Measurements from ENCODE around the gene ITM2A.

GRCh38 chrX:79371101-79371500, 4.0 kb upstream of the ITM2A start:
- TF ChIP-seq CTCF (conservative IDR thresholded peaks at IDR 0.05; ENCODE audit: low read depth, low read length) (no peak), EZH2 (IDR thresholded peaks at IDR 0.05; ENCODE audit: borderline replicate concordance, low read depth, low read length, poor library complexity, severe bottlenecking) (no peak)
